GM18505 (cell line): ENCODE data around the gene VILL.
"Not testable (repeated sequence)": the region's sequence is repeated elsewhere in the genome, so short reads cannot be mapped to it uniquely, and the experiment has no call there.

Experiments used
- ATAC-seq: cut with Tn5 transposase; IDR thresholded peaks from one replicate; pipeline ENCODE4 v1.9.1; 2021; ENCODE audit not compliant: unreplicated experiment
- POLR2A ChIP-seq: IDR thresholded peaks from 4 replicates; pipeline ENCODE4 v1.6.1; 2011; ENCODE audit warnings: borderline replicate concordance; ENCODE audit not compliant: insufficient read depth, insufficient read length; ENCODE audit errors: extremely low read depth

The VILL gene

DNA sequence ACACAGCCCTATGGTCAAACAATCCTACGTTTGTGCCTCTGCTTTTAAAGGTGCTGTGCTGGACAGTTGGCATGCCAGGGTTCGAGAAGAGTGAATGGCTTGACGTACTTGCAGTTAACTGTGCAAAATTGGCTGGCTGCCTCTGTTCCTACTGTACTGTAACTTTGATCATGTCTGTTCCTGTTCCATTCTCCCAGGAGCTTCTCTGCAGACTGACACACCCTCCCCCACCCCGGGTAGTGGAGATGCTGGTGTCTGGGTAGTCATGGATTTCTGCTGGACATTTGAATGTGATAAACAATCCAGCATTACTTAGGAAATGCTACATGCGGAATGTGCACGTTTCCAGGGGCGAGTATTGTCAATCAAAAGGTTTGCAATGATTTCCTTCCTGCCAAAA, 6.5 kb upstream of the VILL start:
- ATAC-seq, result no peak
- no peak for TF ChIP-seq POLR2A

- ATAC-seq, result no peak
- TF ChIP-seq POLR2A, result no peak
These were observed 6.0 kb upstream of the VILL start for GRCh38 chr3:37984596-37984995.

- ATAC-seq, result no peak
- TF ChIP-seq POLR2A, result no peak
These were observed 4.8 kb upstream of the VILL start for GRCh38 chr3:37985637-37986320.

GRCh38 chr3:37986479-37987314, 3.9 kb upstream of the VILL start:
- no peak for TF ChIP-seq POLR2A
- no peak for ATAC-seq

GRCh38 chr3:37987315-37987697, 3.3 kb upstream of the VILL start:
- ATAC-seq, result no peak
- no peak for TF ChIP-seq POLR2A

DNA sequence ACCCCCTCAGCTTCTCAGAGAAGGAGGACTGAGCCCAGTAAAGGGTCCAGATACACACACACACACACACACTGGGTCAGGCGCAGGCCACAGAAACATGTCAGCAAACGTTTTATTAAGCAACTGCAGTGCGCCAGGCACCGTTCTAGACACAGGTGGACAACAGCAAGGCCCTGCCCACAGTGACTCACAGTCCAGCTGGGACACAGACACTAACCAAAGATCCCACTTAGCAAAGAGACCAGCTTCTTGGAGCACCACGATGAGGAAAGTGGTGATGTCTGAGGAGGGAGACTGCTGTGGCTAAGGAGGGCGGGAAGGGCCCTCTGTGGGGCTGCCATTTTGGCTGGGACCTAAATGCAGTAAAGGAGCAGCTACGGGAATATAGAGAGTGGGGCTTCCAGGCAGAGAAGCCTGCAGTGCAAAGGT, 2.8 kb upstream of the VILL start:
- no peak for ATAC-seq
- TF ChIP-seq POLR2A, result no peak

- not testable (repeated sequence) for ATAC-seq
These were observed 2.2 kb upstream of the VILL start for GRCh38 chr3:37988376-37988775.

- no peak for TF ChIP-seq POLR2A
These were observed 1.6 kb upstream of the VILL start for GRCh38 chr3:37988931-37989525.

DNA sequence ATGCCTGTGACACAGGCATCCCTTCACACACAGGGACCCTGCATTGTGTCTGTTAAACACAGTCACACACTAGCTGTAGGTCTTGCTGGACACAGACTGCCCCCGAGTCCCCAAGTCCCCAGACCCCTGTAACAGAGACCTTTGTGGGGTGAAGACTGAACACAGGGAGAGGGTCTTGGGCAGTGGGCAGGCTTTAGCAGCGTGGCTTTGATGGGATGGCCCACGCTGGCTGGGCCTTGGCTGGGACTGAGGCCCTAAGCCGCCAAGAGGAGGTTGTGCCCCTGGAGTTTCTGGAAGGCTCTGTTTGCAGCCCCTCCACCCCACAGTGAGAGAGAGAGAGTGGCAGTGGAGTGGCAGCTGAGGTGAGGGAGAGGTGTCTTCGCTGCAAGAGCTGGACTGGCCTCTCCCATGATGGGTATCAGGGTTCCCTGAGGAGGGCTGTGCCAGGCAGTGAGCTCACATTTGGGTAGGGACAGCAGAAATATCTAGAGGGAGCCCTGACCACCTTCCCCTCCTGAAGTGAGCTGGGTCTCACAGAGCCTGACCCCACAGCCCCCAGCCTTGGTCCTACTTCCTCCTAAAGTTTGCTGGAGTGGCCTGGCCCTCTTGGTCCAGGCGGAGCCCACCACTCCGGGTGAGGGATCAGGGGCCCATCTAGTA, 635 bp upstream of the VILL start:
- no peak for TF ChIP-seq POLR2A
- no peak for ATAC-seq

More at GRCh38 chr3:37988931-37989525, 1.6 kb upstream of the VILL start:
- ATAC-seq, result no peak

GRCh38 chr3:37991109-37991508, 523 bp downstream of the VILL start:
- ATAC-seq, result no peak

GRCh38 chr3:37991823-37992222, 1.2 kb downstream of the VILL start:
- no peak for TF ChIP-seq POLR2A
- no peak for ATAC-seq

More at GRCh38 chr3:37991109-37991508, 523 bp downstream of the VILL start:
- TF ChIP-seq POLR2A, result no peak

- TF ChIP-seq POLR2A, result no peak
- ATAC-seq, result no peak
These were observed 1.9 kb downstream of the VILL start for GRCh38 chr3:37992271-37993066.

DNA sequence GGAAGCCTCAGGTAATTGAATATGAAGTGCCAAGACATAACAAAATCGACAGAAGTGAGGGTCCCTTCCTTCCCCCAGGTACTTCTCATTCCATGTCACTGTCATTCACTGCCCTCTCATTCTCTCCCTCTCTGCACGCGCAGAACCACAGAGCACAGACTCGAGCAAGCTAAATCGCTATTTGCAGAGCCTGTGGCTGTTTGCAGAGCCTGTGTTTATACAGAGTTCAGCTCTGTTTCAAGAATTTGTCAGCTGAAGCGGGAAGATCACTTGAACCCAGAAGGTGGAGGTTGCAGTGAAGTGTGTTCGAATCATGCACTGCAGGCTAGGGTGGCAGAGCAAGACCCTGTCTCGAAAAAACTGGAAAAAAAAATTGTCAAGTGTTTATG, 2.5 kb downstream of the VILL start:
- no peak for ATAC-seq
- no peak for TF ChIP-seq POLR2A
